Upper lobe of right lung (tissue), 1 donor: ENCODE data around the gene PAMR1. TPM values are rescaled to one million over a fixed set of nuclear protein-coding genes. Genes with fewer than 3 reads are reported as not detected.

ENCODE experiments used
- ATAC-seq: fragments of 200-7000 bp; cut with Tn5 transposase; one replicate; pipeline ENCODE4 v1.9.1; 2020; ENCODE audit warnings: mild to moderate bottlenecking, moderate library complexity
- DNase-seq: peaks from one replicate; pipeline ENCODE4 v3.0.0-alpha.2; 2020
- H3K27ac ChIP-seq: fragments of 200-600 bp; one replicate; pipeline ENCODE4 v1.8.0; 2022
- H3K27me3 ChIP-seq: fragments of 200-600 bp; one replicate; pipeline ENCODE4 v1.8.0; 2022; ENCODE audit warnings: mild to moderate bottlenecking
- H3K36me3 ChIP-seq: fragments of 200-600 bp; one replicate; pipeline ENCODE4 v1.8.0; 2022
- H3K4me1 ChIP-seq: fragments of 200-600 bp; one replicate; pipeline ENCODE4 v1.8.0; 2022
- H3K4me3 ChIP-seq: fragments of 200-600 bp; one replicate; pipeline ENCODE4 v1.8.0; 2022; ENCODE audit warnings: mild to moderate bottlenecking
- H3K9me3 ChIP-seq: fragments of 200-600 bp; one replicate; pipeline ENCODE4 v1.8.0; 2022
- CTCF ChIP-seq: fragments of 200-600 bp; IDR thresholded peaks from one replicate; pipeline ENCODE4 v1.8.0; 2022; ENCODE audit warnings: antibody characterized with exemption
- intact Hi-C: fragments of 100-400 bp; cut with DNase I; formaldehyde crosslinking; loops from one replicate; pipeline ENCODE4 v1.11.0; 2022
- total RNA-seq: library from RNA; stranded (reverse); fragmentation: NEBNext Ultra II Directional; extraction: Animal tissue kit (Norgen Biotek cat#: 25700); gene quantifications from one replicate; pipeline ENCODE4 v1.2.1, GENCODE V29; 2021
- donor health status: DM: no; HTN: yes; CAD: no; lungs with severe emphysema.

PAMR1 gene
- total RNA-seq, 1 donor from 2014 or later = 12.4 TPM

- Histone ChIP-seq H3K27me3 (no peaks in the 10 kb centered on the region), H3K36me3 (no peaks in the 10 kb centered on the region), H3K9me3 (no peaks in the 10 kb centered on the region), H3K4me3 (no peak overlapping the region), H3K4me1 (peaks cover 17% of the 10 kb centered on the region), H3K27ac (peak overlapping the region; percentile 34)
- intact Hi-C loops = loop anchor here (5.0 kb wide), 1 partner anchor 463 kb away; no protein-coding TSS in a partner anchor
- ATAC-seq (peak; percentile 25), DNase-seq (no peak)
- TF ChIP-seq CTCF = no peak
These were observed 135.4 kb downstream of the PAMR1 start for GRCh38 chr11:35389897-35390465.

GRCh38 chr11:35389112-35389511, 136.3 kb downstream of the PAMR1 start:
- no peak overlapping the region for H3K27ac ChIP-seq
- H3K27me3 ChIP-seq = no peaks in the 10 kb centered on the region
- peaks cover 17% of the 10 kb centered on the region for H3K4me1 ChIP-seq
- DNase-seq (no peak), ATAC-seq (no peak)
- intact Hi-C loops = no loop called here
- no peak for TF ChIP-seq CTCF
- no peaks in the 10 kb centered on the region for H3K9me3 ChIP-seq
- no peaks in the 10 kb centered on the region for H3K36me3 ChIP-seq
- H3K4me3 ChIP-seq = no peak overlapping the region

GRCh38 chr11:35388061-35388460, 137.4 kb downstream of the PAMR1 start:
- Histone ChIP-seq H3K27ac (no peak overlapping the region), H3K4me1 (peaks cover 17% of the 10 kb centered on the region), H3K27me3 (no peaks in the 10 kb centered on the region), H3K36me3 (no peaks in the 10 kb centered on the region), H3K4me3 (no peak overlapping the region), H3K9me3 (no peaks in the 10 kb centered on the region)
- intact Hi-C loops = no loop called here
- no peak for DNase-seq
- no peak for TF ChIP-seq CTCF
- no peak for ATAC-seq

GRCh38 chr11:35387111-35387982, 138.1 kb downstream of the PAMR1 start:
- no peaks in the 10 kb centered on the region for H3K9me3 ChIP-seq
- no peaks in the 10 kb centered on the region for H3K36me3 ChIP-seq
- TF ChIP-seq CTCF = peak; percentile 56
- DNase-seq (no peak), ATAC-seq (peak; percentile 52)
- no peak overlapping the region for H3K4me3 ChIP-seq
- intact Hi-C loops = no loop called here
- no peak overlapping the region for H3K27ac ChIP-seq
- H3K27me3 ChIP-seq = no peaks in the 10 kb centered on the region
- peaks cover 14% of the 10 kb centered on the region for H3K4me1 ChIP-seq

GRCh38 chr11:35383953-35384352, 141.5 kb downstream of the PAMR1 start:
- no peak for DNase-seq
- TF ChIP-seq CTCF = no peak
- no peak overlapping the region for H3K27ac ChIP-seq
- no peaks in the 10 kb centered on the region for H3K9me3 ChIP-seq
- H3K4me1 ChIP-seq = no peaks in the 10 kb centered on the region
- H3K27me3 ChIP-seq = no peaks in the 10 kb centered on the region
- intact Hi-C loops = no loop called here
- H3K4me3 ChIP-seq = no peak overlapping the region
- no peak for ATAC-seq
- H3K36me3 ChIP-seq = no peaks in the 10 kb centered on the region

Other genes with a start within 250 kb of the PAMR1 start
- gene SLC1A2, start 106.1 kb downstream of the PAMR1 start, total RNA-seq = 2.5 TPM
- gene FJX1, start 92.8 kb upstream of the PAMR1 start, total RNA-seq = 5.9 TPM
- 67.2 TPM for gene TRIM44, start 137.2 kb upstream of the PAMR1 start, total RNA-seq